Liver (tissue), 9 donors: ENCODE measurements around the gene IGLL5. TPM values are rescaled to one million over a fixed set of nuclear protein-coding genes. Genes with fewer than 3 reads are reported as not detected.

Experiments
- DNase-seq: peaks from one replicate; pipeline ENCODE4 v3.0.0-alpha.2; 2017; ENCODE audit warnings: low spot score
- H3K27ac ChIP-seq, 2 donors: one replicate each; pipeline ENCODE4 v1.7.0; 2013; ENCODE audit warnings: inconsistent platforms in 2 of 2, low read length in 2 of 2, control low read depth in 1 of 2, low read depth in 1 of 2, mild to moderate bottlenecking in 1 of 2
- H3K27me3 ChIP-seq, 4 donors: one replicate each; pipeline versions ENCODE4 v1.6.1 to v1.7.0; 2013; ENCODE audit warnings: low read length in 3 of 4, inconsistent platforms in 1 of 4, mild to moderate bottlenecking in 1 of 4, moderate library complexity in 1 of 4; ENCODE audit not compliant: control insufficient read depth in 4 of 4, insufficient read depth in 4 of 4
- H3K36me3 ChIP-seq, 4 donors: one replicate each; pipeline versions ENCODE4 v1.6.1 to v1.7.0; 2013; ENCODE audit warnings: low read length in 3 of 4, mild to moderate bottlenecking in 3 of 4, low read depth in 1 of 4, moderate library complexity in 1 of 4; ENCODE audit not compliant: control insufficient read depth in 4 of 4, insufficient read depth in 3 of 4
- H3K4me1 ChIP-seq, 4 donors: one replicate each; pipeline versions ENCODE4 v1.6.1 to v1.7.0; 2013; ENCODE audit warnings: low read length in 3 of 4, mild to moderate bottlenecking in 3 of 4, moderate library complexity in 1 of 4; ENCODE audit not compliant: control insufficient read depth in 4 of 4, insufficient read depth in 4 of 4
- H3K4me3 ChIP-seq, 3 donors: one replicate each; pipeline versions ENCODE4 v1.6.1 to v1.7.0; 2013; ENCODE audit warnings: low read length in 3 of 3, control low read depth in 1 of 3, low read depth in 1 of 3, mild to moderate bottlenecking in 1 of 3
- H3K9ac ChIP-seq, 2 donors: one replicate each; pipeline ENCODE4 v1.7.0; 2013; ENCODE audit warnings: low read length in 2 of 2, mild to moderate bottlenecking in 2 of 2, moderate library complexity in 2 of 2, control low read depth in 1 of 2, low read depth in 1 of 2
- H3K9me3 ChIP-seq, 4 donors: one replicate each; pipeline versions ENCODE4 v1.6.1 to v1.7.0; 2013; ENCODE audit warnings: low read length in 3 of 4; ENCODE audit not compliant: control insufficient read depth in 4 of 4
- EGR1 ChIP-seq, 2 donors: IDR thresholded peaks; 2 replicates each; pipeline ENCODE4 v1.6.1; 2016 to 2018; ENCODE audit warnings: antibody characterized with exemption in 2 of 2, low read depth in 2 of 2
- HNF4G ChIP-seq: IDR thresholded peaks from 2 replicates; pipeline ENCODE4 v1.6.1; 2016; ENCODE audit warnings: antibody characterized with exemption
- NR2F2 ChIP-seq: IDR thresholded peaks from 2 replicates; pipeline ENCODE4 v1.6.1; 2016; ENCODE audit warnings: antibody characterized with exemption
- RAD21 ChIP-seq, 2 donors: IDR thresholded peaks; 2 replicates each; pipeline ENCODE4 v1.6.1; 2016; ENCODE audit warnings: antibody characterized with exemption in 2 of 2, mild to moderate bottlenecking in 2 of 2
- RXRA ChIP-seq, 2 donors: IDR thresholded peaks; 2 replicates each; pipeline ENCODE4 v1.6.1; 2017 to 2018; ENCODE audit warnings: antibody characterized with exemption in 2 of 2, mild to moderate bottlenecking in 1 of 2
- YY1 ChIP-seq: IDR thresholded peaks from 2 replicates; pipeline ENCODE4 v1.6.1; 2016; ENCODE audit warnings: antibody characterized with exemption, mild to moderate bottlenecking
- WGBS: extraction: QIAGEN DNeasy Blood & Tissue Kit; methylation state at CpG from one replicate; pipeline ENCODE4 v1.1.7; 2013; 5-methylcytosine and 5-hydroxymethylcytosine counted together
- polyA plus RNA-seq, 2 donors: library from polyadenylated mRNA; stranded (reverse) in 1 of 2; unstranded in 1 of 2; fragments of 200-250 nt in 1 of 2; fragments of >200 nt in 1 of 2; fragmentation: Nextera tagmentation in 1 of 2; extraction: Ambion mirVana in 1 of 2; gene quantifications; one replicate each; pipeline versions ENCODE4 v1.2.1 to v1.2.3, GENCODE V29; 2013 to 2015
- total RNA-seq, 2 donors: library from RNA; depleted of rRNA; stranded (reverse); fragments of >200 nt; gene quantifications; one replicate each; pipeline ENCODE4 v1.2.3, GENCODE V29; 2014
- TF ChIP-seq, protein P1 (sequence below): fragments of 150-350 bp; IDR thresholded peaks from 2 replicates; pipeline ENCODE4 v1.5.1; 2017; ENCODE audit warnings: improper control_type of control experiment, low read depth, low read length; ENCODE audit not compliant: missing input control
- donor health status: healthy.
- donor health status: healthy.
- donor health status: healthy.
- donor health status: healthy.
- donor health status: healthy.

IGLL5 gene
- total and polyA plus RNA-seq, 4 donors, result 1.3 to 13.4 (median 3.4) TPM

DNA sequence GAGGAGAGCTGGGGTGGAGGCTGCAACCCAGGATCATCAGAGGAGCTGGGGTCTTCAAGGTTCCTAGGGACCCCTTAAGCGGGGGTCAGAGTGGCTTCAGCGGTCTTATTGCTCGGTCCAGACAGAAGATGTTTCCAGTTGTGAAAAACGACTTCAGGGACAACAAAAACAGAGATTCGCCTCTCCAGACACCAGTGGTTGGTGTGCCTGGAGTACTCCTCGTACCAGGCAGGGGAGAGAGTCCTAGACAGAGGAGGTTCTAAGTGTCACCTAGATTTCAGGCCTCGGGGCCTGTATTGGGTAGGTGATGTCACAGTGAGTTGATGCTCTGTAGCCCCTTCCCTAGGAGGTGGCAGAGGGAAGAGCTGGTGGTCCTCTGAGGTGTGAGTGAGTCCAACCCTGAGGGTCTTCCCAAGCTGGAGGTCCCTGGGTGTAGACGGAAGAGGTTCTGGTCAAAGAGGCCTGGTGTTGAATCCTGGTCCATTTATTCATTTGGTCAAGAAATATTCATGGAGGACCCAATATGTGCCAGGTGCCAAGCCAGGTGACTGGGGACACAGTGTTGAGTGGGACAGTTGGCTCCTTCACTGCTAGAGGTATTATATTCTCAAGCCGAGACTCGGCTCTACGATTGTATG, 4.4 kb upstream of the IGLL5 start (continued):
- TF ChIP-seq, protein P1, sequence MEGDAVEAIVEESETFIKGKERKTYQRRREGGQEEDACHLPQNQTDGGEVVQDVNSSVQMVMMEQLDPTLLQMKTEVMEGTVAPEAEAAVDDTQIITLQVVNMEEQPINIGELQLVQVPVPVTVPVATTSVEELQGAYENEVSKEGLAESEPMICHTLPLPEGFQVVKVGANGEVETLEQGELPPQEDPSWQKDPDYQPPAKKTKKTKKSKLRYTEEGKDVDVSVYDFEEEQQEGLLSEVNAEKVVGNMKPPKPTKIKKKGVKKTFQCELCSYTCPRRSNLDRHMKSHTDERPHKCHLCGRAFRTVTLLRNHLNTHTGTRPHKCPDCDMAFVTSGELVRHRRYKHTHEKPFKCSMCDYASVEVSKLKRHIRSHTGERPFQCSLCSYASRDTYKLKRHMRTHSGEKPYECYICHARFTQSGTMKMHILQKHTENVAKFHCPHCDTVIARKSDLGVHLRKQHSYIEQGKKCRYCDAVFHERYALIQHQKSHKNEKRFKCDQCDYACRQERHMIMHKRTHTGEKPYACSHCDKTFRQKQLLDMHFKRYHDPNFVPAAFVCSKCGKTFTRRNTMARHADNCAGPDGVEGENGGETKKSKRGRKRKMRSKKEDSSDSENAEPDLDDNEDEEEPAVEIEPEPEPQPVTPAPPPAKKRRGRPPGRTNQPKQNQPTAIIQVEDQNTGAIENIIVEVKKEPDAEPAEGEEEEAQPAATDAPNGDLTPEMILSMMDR, result no peak
- TF ChIP-seq YY1 (no peak), NR2F2 (no peak), RXRA (IDR thresholded peaks at IDR 0.05) (no peak)

DNA sequence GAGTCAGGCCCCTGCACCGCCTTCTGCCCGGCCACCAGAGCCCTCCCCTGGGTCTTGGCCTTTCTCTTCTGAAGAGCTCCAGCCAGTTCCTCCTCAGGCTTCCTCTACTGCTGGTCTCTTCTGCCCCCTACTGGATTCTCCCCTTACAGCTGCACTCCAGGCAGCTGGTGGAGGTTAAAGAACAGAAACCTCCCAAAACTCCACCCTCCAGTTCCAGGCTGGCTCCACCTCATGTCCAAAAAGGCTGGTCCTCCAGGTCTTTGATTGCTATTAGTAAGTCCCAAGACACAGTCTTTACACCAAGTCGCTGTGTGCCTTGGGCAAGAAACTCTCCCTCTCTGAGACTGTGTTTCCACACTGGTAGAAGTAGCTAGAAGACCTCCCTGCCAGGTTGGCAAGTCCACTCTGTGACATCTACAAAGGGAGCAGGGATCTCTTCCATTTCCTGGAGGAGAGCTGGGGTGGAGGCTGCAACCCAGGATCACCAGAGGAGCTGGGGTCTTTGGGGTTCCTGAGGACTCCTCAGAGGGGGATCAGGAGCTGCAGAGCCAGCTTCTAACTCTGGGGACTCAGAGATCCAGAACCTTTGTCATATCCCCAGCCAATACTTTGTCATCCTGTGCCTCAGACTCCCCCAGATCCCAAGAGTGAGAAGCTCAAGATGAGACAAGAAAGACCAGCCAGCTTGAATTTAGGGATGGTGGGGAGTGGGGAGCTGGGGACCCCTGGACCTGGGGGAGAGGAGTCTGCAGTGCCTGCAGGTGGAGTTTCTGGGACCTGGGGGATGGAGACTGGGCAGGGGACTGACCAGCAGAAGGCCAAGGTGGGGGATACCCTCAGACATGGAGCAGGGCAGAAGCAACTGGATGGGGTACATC, 3.4 kb upstream of the IGLL5 start:
- no peak overlapping the region for H3K27ac ChIP-seq
- H3K27me3 ChIP-seq, result peaks cover 0 to 3% (median 0%) of the 10 kb centered on the region in 4 donors
- no peaks in the 10 kb centered on the region for H3K9me3 ChIP-seq
- DNase-seq, result peak; percentile 52
- H3K4me3 ChIP-seq, result no peak overlapping the region
- no peak for TF ChIP-seq EGR1 (IDR thresholded peaks at IDR 0.05; ENCODE audit: low read depth in 2 of 2)
- peak; percentile 96 for TF ChIP-seq RAD21 (IDR thresholded peaks at IDR 0.05)
- no peak for TF ChIP-seq HNF4G
- TF ChIP-seq, protein P1, result peak; percentile 84
- H3K9ac ChIP-seq, result no peak overlapping the region
- H3K36me3 ChIP-seq, result no peaks in the 10 kb centered on the region
- no peaks in the 10 kb centered on the region for H3K4me1 ChIP-seq
- WGBS, result 36% methylated on average over 3 of the region's 3 CpGs

DNA sequence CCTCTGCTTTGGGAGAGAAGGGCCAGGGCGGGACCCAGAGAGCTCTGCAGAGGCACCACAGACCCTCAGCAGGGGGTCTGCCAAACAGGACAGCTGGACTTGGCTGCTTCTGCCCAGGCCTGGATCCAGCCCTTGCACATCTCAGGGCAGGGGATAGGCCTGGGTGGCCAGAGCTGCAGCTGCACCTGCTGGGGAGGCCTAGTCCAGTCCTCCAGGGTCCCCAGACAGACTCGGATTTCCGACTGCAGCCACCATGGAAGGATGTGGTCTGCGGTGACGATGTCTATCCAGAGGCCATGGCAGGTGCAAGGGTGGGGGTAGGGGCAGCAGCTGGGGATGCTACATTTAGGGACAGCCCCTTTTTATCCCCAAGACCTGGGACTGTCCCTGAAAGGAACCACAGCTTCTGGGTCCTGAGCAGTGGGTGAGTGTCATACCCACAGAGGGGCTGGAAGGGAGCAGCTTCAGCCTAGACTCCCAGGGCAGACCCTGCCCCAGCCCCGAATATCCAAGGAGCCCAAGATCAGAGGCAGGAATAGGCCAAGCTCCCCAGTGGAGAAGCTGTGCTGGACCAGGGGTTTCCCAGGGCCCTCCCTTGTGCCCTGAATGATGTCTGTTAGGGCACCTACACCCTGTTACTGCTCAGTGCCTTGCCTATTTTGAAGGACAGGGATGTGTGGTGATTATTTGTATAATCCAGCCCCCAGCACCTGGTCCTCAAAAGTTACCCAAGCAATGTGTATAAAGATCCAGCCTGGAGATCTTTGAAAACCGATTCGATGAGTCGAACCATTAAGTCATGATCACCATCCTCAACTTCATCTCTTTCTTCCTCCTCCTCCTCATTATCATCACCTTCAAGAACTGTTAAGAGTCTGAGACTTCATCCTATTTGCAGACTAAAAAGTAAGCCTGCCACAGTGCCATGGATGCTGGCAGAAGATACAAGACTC, 2.5 kb upstream of the IGLL5 start:
- 79% methylated on average over 9 of the region's 9 CpGs for WGBS
- Histone ChIP-seq H3K27ac (no peak overlapping the region), H3K9ac (no peak overlapping the region), H3K4me1 (no peaks in the 10 kb centered on the region), H3K4me3 (no peak overlapping the region), H3K27me3 (peaks cover 0 to 3% (median 0%) of the 10 kb centered on the region in 4 donors), H3K36me3 (no peaks in the 10 kb centered on the region), H3K9me3 (no peaks in the 10 kb centered on the region)
- DNase-seq, result peak; percentile 32
- TF ChIP-seq, protein P1, result no peak
